Measurements from ENCODE around the gene IL17RA.
"Not testable (repeated sequence)": the region's sequence is repeated elsewhere in the genome, so short reads cannot be mapped to it uniquely, and the experiment has no call there.

IL17RA gene

GRCh38 chr22:17120281-17120680, 35.5 kb downstream of the IL17RA start:
- DNase-seq (ENCODE audit: low read depth in 3 of 3, low spot score in 1 of 3) = peak in 1 of 3 donors; percentile 39

- no peak for DNase-seq (ENCODE audit: low read depth in 3 of 3, low spot score in 1 of 3)
These were observed 36.0 kb downstream of the IL17RA start for GRCh38 chr22:17120711-17121232.

- DNase-seq (ENCODE audit: low read depth in 3 of 3, low spot score in 1 of 3) = no peak
These were observed 36.7 kb downstream of the IL17RA start, which contains the start of gene TMEM121B for GRCh38 chr22:17121233-17122195. Gene TMEM121B, minus strand, starts transcription at chr22:17121360. Its CDS starts 233 bp downstream, at chr22:17121127.

GRCh38 chr22:17130199-17130598, 45.4 kb downstream of the IL17RA start:
- no peak for DNase-seq (ENCODE audit: low read depth in 3 of 3, low spot score in 1 of 3)

- DNase-seq (ENCODE audit: low read depth in 3 of 3, low spot score in 1 of 3) = no peak
These were observed 46.9 kb downstream of the IL17RA start for GRCh38 chr22:17131686-17132085.

- DNase-seq (ENCODE audit: low read depth in 3 of 3, low spot score in 1 of 3) = no peak
These were observed 47.3 kb downstream of the IL17RA start for GRCh38 chr22:17132112-17132511.

GRCh38 chr22:17133137-17133536, 48.3 kb downstream of the IL17RA start:
- no peak for DNase-seq (ENCODE audit: low read depth in 3 of 3, low spot score in 1 of 3)

- no peak for DNase-seq (ENCODE audit: low read depth in 3 of 3, low spot score in 1 of 3)
These were observed 50.5 kb downstream of the IL17RA start for GRCh38 chr22:17135153-17135760.

- no peak for DNase-seq (ENCODE audit: low read depth in 3 of 3, low spot score in 1 of 3)
These were observed 52.4 kb downstream of the IL17RA start for GRCh38 chr22:17137170-17137569.

- DNase-seq (ENCODE audit: low read depth in 3 of 3, low spot score in 1 of 3) = no peak
These were observed 53.1 kb downstream of the IL17RA start for GRCh38 chr22:17137861-17138425.

- no peak for DNase-seq (ENCODE audit: low read depth in 3 of 3, low spot score in 1 of 3)
These were observed 53.7 kb downstream of the IL17RA start for GRCh38 chr22:17138513-17138912.

- DNase-seq (ENCODE audit: low read depth in 3 of 3, low spot score in 1 of 3) = no peak
These were observed 55.2 kb downstream of the IL17RA start for GRCh38 chr22:17140022-17140421.

- no peak for DNase-seq (ENCODE audit: low read depth in 3 of 3, low spot score in 1 of 3)
These were observed 56.3 kb downstream of the IL17RA start for GRCh38 chr22:17140826-17141766.

GRCh38 chr22:17143101-17143500, 58.3 kb downstream of the IL17RA start:
- no peak for DNase-seq (ENCODE audit: low read depth in 3 of 3, low spot score in 1 of 3)

GRCh38 chr22:17143826-17144225, 59.0 kb downstream of the IL17RA start:
- DNase-seq (ENCODE audit: low read depth in 3 of 3, low spot score in 1 of 3) = no peak

- DNase-seq (ENCODE audit: low read depth in 3 of 3, low spot score in 1 of 3) = no peak
These were observed 60.4 kb downstream of the IL17RA start for GRCh38 chr22:17145021-17145680.

- not testable (repeated sequence) for DNase-seq (ENCODE audit: low read depth in 3 of 3, low spot score in 1 of 3)
These were observed 62.7 kb downstream of the IL17RA start for GRCh38 chr22:17147458-17147857.

GRCh38 chr22:17149076-17149815, 64.4 kb downstream of the IL17RA start:
- DNase-seq (ENCODE audit: low read depth in 3 of 3, low spot score in 1 of 3) = no peak

GRCh38 chr22:17152340-17152739, 67.5 kb downstream of the IL17RA start:
- no peak for DNase-seq (ENCODE audit: low read depth in 3 of 3, low spot score in 1 of 3)

Data from stimulated activated CD4-positive, alpha-beta T cell treated with anti-CD3 and anti-CD28 coated beads, TNF-alpha, amount 100 ng/mL, for 1 hour (primary cell).